ENCODE measurements around the gene BABAM1. TPM values are rescaled to one million over a fixed set of nuclear protein-coding genes. Genes with fewer than 3 reads are reported as not detected.

Gene BABAM1
- total RNA-seq, 1 donor from 2014 or later = 79.1 TPM

- H3K4me3 Mint-ChIP-seq = no peak overlapping the region
- H3K36me3 Mint-ChIP-seq (ENCODE audit: low read depth) = peaks cover 11% of the 10 kb centered on the region
- H3K4me1 Mint-ChIP-seq = peaks cover 9% of the 10 kb centered on the region
- TF ChIP-seq, protein P1, sequence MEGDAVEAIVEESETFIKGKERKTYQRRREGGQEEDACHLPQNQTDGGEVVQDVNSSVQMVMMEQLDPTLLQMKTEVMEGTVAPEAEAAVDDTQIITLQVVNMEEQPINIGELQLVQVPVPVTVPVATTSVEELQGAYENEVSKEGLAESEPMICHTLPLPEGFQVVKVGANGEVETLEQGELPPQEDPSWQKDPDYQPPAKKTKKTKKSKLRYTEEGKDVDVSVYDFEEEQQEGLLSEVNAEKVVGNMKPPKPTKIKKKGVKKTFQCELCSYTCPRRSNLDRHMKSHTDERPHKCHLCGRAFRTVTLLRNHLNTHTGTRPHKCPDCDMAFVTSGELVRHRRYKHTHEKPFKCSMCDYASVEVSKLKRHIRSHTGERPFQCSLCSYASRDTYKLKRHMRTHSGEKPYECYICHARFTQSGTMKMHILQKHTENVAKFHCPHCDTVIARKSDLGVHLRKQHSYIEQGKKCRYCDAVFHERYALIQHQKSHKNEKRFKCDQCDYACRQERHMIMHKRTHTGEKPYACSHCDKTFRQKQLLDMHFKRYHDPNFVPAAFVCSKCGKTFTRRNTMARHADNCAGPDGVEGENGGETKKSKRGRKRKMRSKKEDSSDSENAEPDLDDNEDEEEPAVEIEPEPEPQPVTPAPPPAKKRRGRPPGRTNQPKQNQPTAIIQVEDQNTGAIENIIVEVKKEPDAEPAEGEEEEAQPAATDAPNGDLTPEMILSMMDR (conservative IDR thresholded peaks at IDR 0.05) = no peak
- no peak overlapping the region for H3K27ac Mint-ChIP-seq (ENCODE audit: unreplicated experiment)
- no peaks in the 10 kb centered on the region for H3K27me3 Mint-ChIP-seq (ENCODE audit: low read depth)
- no peaks in the 10 kb centered on the region for H3K9me3 Mint-ChIP-seq
- DNase-seq (ENCODE audit: low read depth, low spot score) = no peak
Observed at GRCh38 chr19:17296273-17296672, 29.0 kb downstream of the BABAM1 start.

DNA sequence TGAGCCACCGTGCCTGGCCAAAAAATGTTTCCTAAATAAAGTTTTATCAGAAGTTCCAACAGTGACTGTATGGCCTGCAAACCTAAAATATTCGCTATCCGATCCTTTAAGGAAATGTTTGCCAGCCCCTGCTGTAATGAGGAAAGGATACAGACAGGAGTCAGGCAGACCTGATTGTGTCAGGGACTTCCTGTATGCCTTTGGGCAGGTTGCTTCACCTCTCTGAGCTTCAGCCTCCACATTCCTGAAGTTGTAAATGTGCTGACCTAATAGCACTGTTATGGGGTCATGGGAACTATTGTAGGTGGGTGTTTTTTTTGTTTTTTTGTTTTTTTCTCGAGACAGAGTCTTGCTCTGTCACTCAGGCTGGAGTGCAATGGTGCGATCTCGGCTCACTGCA, 29.7 kb downstream of the BABAM1 start:
- TF ChIP-seq, protein P1 (conservative IDR thresholded peaks at IDR 0.05) = no peak
- DNase-seq (ENCODE audit: low read depth, low spot score) = no peak
- Mint-ChIP-seq H3K4me1 (peaks cover 6% of the 10 kb centered on the region), H3K27ac (ENCODE audit: unreplicated experiment) (no peak overlapping the region), H3K36me3 (ENCODE audit: low read depth) (peaks cover 11% of the 10 kb centered on the region), H3K27me3 (ENCODE audit: low read depth) (no peaks in the 10 kb centered on the region), H3K9me3 (no peaks in the 10 kb centered on the region), H3K4me3 (no peak overlapping the region)

DNA sequence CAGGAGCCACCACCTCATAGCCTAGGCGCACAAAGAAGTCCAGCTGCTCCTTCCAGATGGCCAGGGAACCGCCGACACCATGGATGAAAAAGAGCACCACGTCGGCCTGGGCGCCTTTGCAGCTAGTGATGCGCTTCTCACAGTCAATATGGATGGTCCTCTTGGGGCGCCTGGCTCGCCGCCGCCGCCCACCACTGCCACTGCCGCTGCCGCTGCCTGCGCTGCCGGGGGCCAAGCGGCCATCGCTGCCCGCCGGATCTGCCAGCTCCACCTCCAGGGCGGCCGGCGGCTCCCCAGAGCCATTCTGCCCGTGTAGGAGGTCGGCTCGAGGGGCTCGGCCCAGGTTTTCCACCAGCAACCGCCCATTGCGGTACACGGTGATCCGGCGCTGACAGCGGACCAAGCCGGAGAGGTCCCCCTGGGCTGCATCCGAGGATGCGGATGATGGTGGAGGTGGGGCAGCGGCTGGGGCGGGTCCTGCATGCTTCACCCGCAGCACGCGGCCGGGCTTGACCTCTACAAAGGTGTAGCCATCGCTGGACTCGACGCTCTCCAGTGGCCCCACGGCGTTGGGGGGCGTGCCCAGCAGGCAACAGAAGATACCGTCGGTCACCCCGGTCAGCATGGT, 33.9 kb downstream of the BABAM1 start:
- no peaks in the 10 kb centered on the region for H3K9me3 Mint-ChIP-seq
- H3K4me3 Mint-ChIP-seq = peak overlapping the region; percentile 57
- H3K4me1 Mint-ChIP-seq = peaks cover 19% of the 10 kb centered on the region
- H3K36me3 Mint-ChIP-seq (ENCODE audit: low read depth) = peaks cover 11% of the 10 kb centered on the region
- H3K27ac Mint-ChIP-seq (ENCODE audit: unreplicated experiment) = peak overlapping the region; percentile 83
- peaks cover 3% of the 10 kb centered on the region for H3K27me3 Mint-ChIP-seq (ENCODE audit: low read depth)
- DNase-seq (ENCODE audit: low read depth, low spot score) = no peak
- TF ChIP-seq, protein P1 (conservative IDR thresholded peaks at IDR 0.05) = no peak

GRCh38 chr19:17302391-17303166, 35.3 kb downstream of the BABAM1 start:
- Mint-ChIP-seq H3K4me1 (peaks cover 27% of the 10 kb centered on the region), H3K9me3 (no peaks in the 10 kb centered on the region), H3K4me3 (peak overlapping the region; percentile 82), H3K27ac (ENCODE audit: unreplicated experiment) (no peak overlapping the region), H3K36me3 (ENCODE audit: low read depth) (peaks cover 7% of the 10 kb centered on the region), H3K27me3 (ENCODE audit: low read depth) (peaks cover 3% of the 10 kb centered on the region)
- DNase-seq (ENCODE audit: low read depth, low spot score) = no peak
- TF ChIP-seq, protein P1 (conservative IDR thresholded peaks at IDR 0.05) = no peak

DNA sequence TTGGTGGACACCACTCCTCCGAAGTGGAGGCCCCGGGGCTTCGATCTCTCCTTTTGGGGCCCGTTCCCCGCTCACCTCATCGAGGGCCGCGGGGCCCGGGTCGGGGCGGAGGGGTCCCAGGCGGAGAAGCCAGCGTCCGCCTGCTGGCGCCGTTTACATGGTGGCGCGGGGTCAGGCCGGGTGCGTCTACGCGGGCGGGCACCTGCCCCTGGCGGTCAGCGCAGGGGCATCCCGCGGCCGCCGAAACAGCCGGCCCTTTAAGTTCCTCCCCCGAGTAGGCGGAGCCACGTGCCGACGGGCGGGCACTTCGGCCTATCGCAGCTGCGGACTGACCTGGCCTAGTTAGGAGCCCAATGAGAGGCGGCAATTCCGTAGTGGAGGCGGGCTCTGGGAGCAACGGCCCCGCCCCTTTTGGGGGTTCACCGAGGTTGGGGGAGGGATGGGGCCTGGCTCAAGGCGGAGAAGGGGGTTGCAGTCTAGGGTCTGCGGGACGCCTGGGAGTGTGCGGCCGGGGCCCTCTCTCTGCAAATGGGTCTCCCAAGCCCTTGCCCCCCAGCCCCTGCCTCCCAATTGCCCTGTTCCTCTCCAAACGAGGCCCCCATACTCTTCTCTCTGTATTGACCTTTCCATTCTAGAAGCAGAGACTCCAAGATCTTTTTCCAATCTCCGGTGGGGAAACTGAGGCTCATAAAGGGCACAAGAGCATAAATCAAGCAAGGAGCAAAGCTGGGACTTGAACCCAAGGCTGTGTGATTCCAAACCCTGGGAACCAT, 36.1 kb downstream of the BABAM1 start, which contains the start of gene ABHD8:
TSS of gene ABHD8 (minus strand) at position 259 of the 773 bp plus-strand sequence. CDS start 1,809 bp downstream, outside the sequence.
- Mint-ChIP-seq H3K27me3 (ENCODE audit: low read depth) (peaks cover 3% of the 10 kb centered on the region), H3K27ac (ENCODE audit: unreplicated experiment) (no peak within 1 kb of the TSS), H3K4me1 (peaks cover 32% of the 10 kb centered on the region), H3K36me3 (ENCODE audit: low read depth) (peaks cover 3% of the 10 kb centered on the region), H3K4me3 (peak within 1 kb of the TSS; percentile 97), H3K9me3 (no peaks in the 10 kb centered on the region)
- peak; percentile 97 for DNase-seq (ENCODE audit: low read depth, low spot score)
- TF ChIP-seq, protein P1 (conservative IDR thresholded peaks at IDR 0.05) = peak; percentile 73

Measured in neural crest cell (in vitro differentiated cells).